ENCODE results near the gene NEGR1.

NEGR1 gene

GRCh38 chr1:72282271-72283021, at the start of gene NEGR1:
Gene NEGR1 (minus strand): TSS chr1:72282539.
- H3K4me1 Mint-ChIP-seq (ENCODE audit: low read depth), result peaks cover 9% of the 10 kb centered on the region
- no peak within 1 kb of the TSS for H3K27ac Mint-ChIP-seq
- H3K9me3 Mint-ChIP-seq, result no peaks in the 10 kb centered on the region
- H3K36me3 Mint-ChIP-seq (ENCODE audit: low read depth), result no peaks in the 10 kb centered on the region
- DNase-seq (ENCODE audit: low spot score), result peak; percentile 62
- peaks cover 31% of the 10 kb centered on the region for H3K27me3 Mint-ChIP-seq (ENCODE audit: low read depth)
- H3K4me3 Mint-ChIP-seq, result peak within 1 kb of the TSS; percentile 72

GRCh38 chr1:72326494-72326893, 44.2 kb upstream of the NEGR1 start:
- Mint-ChIP-seq H3K9me3 (no peaks in the 10 kb centered on the region), H3K27ac (no peak overlapping the region), H3K4me3 (no peak overlapping the region), H3K27me3 (ENCODE audit: low read depth) (no peaks in the 10 kb centered on the region), H3K4me1 (ENCODE audit: low read depth) (peaks cover 6% of the 10 kb centered on the region), H3K36me3 (ENCODE audit: low read depth) (no peaks in the 10 kb centered on the region)
- DNase-seq (ENCODE audit: low spot score), result no peak

- Mint-ChIP-seq H3K9me3 (no peaks in the 10 kb centered on the region), H3K4me1 (ENCODE audit: low read depth) (peaks cover 6% of the 10 kb centered on the region), H3K36me3 (ENCODE audit: low read depth) (no peaks in the 10 kb centered on the region), H3K27me3 (ENCODE audit: low read depth) (no peaks in the 10 kb centered on the region), H3K4me3 (no peak overlapping the region), H3K27ac (no peak overlapping the region)
- no peak for DNase-seq (ENCODE audit: low spot score)
Observed at GRCh38 chr1:72324451-72324850, 42.1 kb upstream of the NEGR1 start.

- Mint-ChIP-seq H3K27ac (no peak overlapping the region), H3K36me3 (ENCODE audit: low read depth) (no peaks in the 10 kb centered on the region), H3K4me1 (ENCODE audit: low read depth) (peaks cover 6% of the 10 kb centered on the region), H3K27me3 (ENCODE audit: low read depth) (no peaks in the 10 kb centered on the region), H3K9me3 (no peaks in the 10 kb centered on the region), H3K4me3 (no peak overlapping the region)
- DNase-seq (ENCODE audit: low spot score), result no peak
Observed at GRCh38 chr1:72322910-72323309, 40.6 kb upstream of the NEGR1 start.

GRCh38 chr1:72296501-72296900, 14.2 kb upstream of the NEGR1 start:
- Mint-ChIP-seq H3K27ac (no peak overlapping the region), H3K4me1 (ENCODE audit: low read depth) (no peaks in the 10 kb centered on the region), H3K36me3 (ENCODE audit: low read depth) (no peaks in the 10 kb centered on the region), H3K27me3 (ENCODE audit: low read depth) (no peaks in the 10 kb centered on the region), H3K9me3 (no peaks in the 10 kb centered on the region), H3K4me3 (no peak overlapping the region)
- no peak for DNase-seq (ENCODE audit: low spot score)

- no peak overlapping the region for H3K4me3 Mint-ChIP-seq
- H3K4me1 Mint-ChIP-seq (ENCODE audit: low read depth), result no peaks in the 10 kb centered on the region
- H3K9me3 Mint-ChIP-seq, result no peaks in the 10 kb centered on the region
- no peaks in the 10 kb centered on the region for H3K36me3 Mint-ChIP-seq (ENCODE audit: low read depth)
- H3K27me3 Mint-ChIP-seq (ENCODE audit: low read depth), result peaks cover 9% of the 10 kb centered on the region
- H3K27ac Mint-ChIP-seq, result no peak overlapping the region
- no peak for DNase-seq (ENCODE audit: low spot score)
Observed at GRCh38 chr1:72288886-72289285, 6.5 kb upstream of the NEGR1 start.

- Mint-ChIP-seq H3K36me3 (ENCODE audit: low read depth) (no peaks in the 10 kb centered on the region), H3K4me1 (ENCODE audit: low read depth) (peaks cover 9% of the 10 kb centered on the region), H3K27me3 (ENCODE audit: low read depth) (peaks cover 19% of the 10 kb centered on the region), H3K9me3 (no peaks in the 10 kb centered on the region), H3K27ac (no peak overlapping the region), H3K4me3 (no peak overlapping the region)
- DNase-seq (ENCODE audit: low spot score), result no peak
Observed at GRCh38 chr1:72286401-72286800, 4.1 kb upstream of the NEGR1 start.

- Mint-ChIP-seq H3K4me3 (no peak overlapping the region), H3K27me3 (ENCODE audit: low read depth) (peaks cover 30% of the 10 kb centered on the region), H3K9me3 (no peaks in the 10 kb centered on the region), H3K27ac (no peak overlapping the region), H3K36me3 (ENCODE audit: low read depth) (no peaks in the 10 kb centered on the region), H3K4me1 (ENCODE audit: low read depth) (peaks cover 9% of the 10 kb centered on the region)
- no peak for DNase-seq (ENCODE audit: low spot score)
Observed at GRCh38 chr1:72285074-72285425, 2.7 kb upstream of the NEGR1 start.

GRCh38 chr1:72284348-72285073, 2.2 kb upstream of the NEGR1 start:
- no peak overlapping the region for H3K27ac Mint-ChIP-seq
- H3K27me3 Mint-ChIP-seq (ENCODE audit: low read depth), result peaks cover 30% of the 10 kb centered on the region
- H3K36me3 Mint-ChIP-seq (ENCODE audit: low read depth), result no peaks in the 10 kb centered on the region
- peak; percentile 52 for DNase-seq (ENCODE audit: low spot score)
- peaks cover 9% of the 10 kb centered on the region for H3K4me1 Mint-ChIP-seq (ENCODE audit: low read depth)
- H3K4me3 Mint-ChIP-seq, result no peak overlapping the region
- H3K9me3 Mint-ChIP-seq, result no peaks in the 10 kb centered on the region

GRCh38 chr1:72284084-72284347, 1.7 kb upstream of the NEGR1 start:
- Mint-ChIP-seq H3K27me3 (ENCODE audit: low read depth) (peaks cover 30% of the 10 kb centered on the region), H3K36me3 (ENCODE audit: low read depth) (no peaks in the 10 kb centered on the region), H3K27ac (no peak overlapping the region), H3K9me3 (no peaks in the 10 kb centered on the region), H3K4me1 (ENCODE audit: low read depth) (peaks cover 9% of the 10 kb centered on the region), H3K4me3 (no peak overlapping the region)
- DNase-seq (ENCODE audit: low spot score), result no peak

GRCh38 chr1:72283307-72284083, 1.2 kb upstream of the NEGR1 start:
- DNase-seq (ENCODE audit: low spot score), result no peak
- Mint-ChIP-seq H3K4me1 (ENCODE audit: low read depth) (peaks cover 9% of the 10 kb centered on the region), H3K36me3 (ENCODE audit: low read depth) (no peaks in the 10 kb centered on the region), H3K27me3 (ENCODE audit: low read depth) (peaks cover 28% of the 10 kb centered on the region), H3K4me3 (no peak overlapping the region), H3K27ac (no peak overlapping the region), H3K9me3 (no peaks in the 10 kb centered on the region)

GRCh38 chr1:72283022-72283306, 625 bp upstream of the NEGR1 start:
- H3K4me1 Mint-ChIP-seq (ENCODE audit: low read depth), result peaks cover 9% of the 10 kb centered on the region
- H3K36me3 Mint-ChIP-seq (ENCODE audit: low read depth), result no peaks in the 10 kb centered on the region
- DNase-seq (ENCODE audit: low spot score), result no peak

GRCh38 chr1:72281637-72282270, 585 bp downstream of the NEGR1 start:
- H3K4me3 Mint-ChIP-seq, result peak overlapping the region; percentile 72

More at GRCh38 chr1:72283022-72283306, 625 bp upstream of the NEGR1 start:
- Mint-ChIP-seq H3K27ac (no peak overlapping the region), H3K4me3 (no peak overlapping the region), H3K27me3 (ENCODE audit: low read depth) (peaks cover 30% of the 10 kb centered on the region), H3K9me3 (no peaks in the 10 kb centered on the region)

GRCh38 chr1:72281144-72281543, 1.2 kb downstream of the NEGR1 start:
- H3K27ac Mint-ChIP-seq, result no peak overlapping the region

More at GRCh38 chr1:72281637-72282270, 585 bp downstream of the NEGR1 start:
- H3K27ac Mint-ChIP-seq, result no peak overlapping the region
- DNase-seq (ENCODE audit: low spot score), result peak; percentile 4
- H3K9me3 Mint-ChIP-seq, result no peaks in the 10 kb centered on the region
- H3K36me3 Mint-ChIP-seq (ENCODE audit: low read depth), result no peaks in the 10 kb centered on the region
- H3K4me1 Mint-ChIP-seq (ENCODE audit: low read depth), result peaks cover 9% of the 10 kb centered on the region
- H3K27me3 Mint-ChIP-seq (ENCODE audit: low read depth), result peaks cover 27% of the 10 kb centered on the region

More at GRCh38 chr1:72281144-72281543, 1.2 kb downstream of the NEGR1 start:
- peak overlapping the region; percentile 72 for H3K4me3 Mint-ChIP-seq
- H3K4me1 Mint-ChIP-seq (ENCODE audit: low read depth), result peaks cover 9% of the 10 kb centered on the region
- H3K36me3 Mint-ChIP-seq (ENCODE audit: low read depth), result no peaks in the 10 kb centered on the region
- peaks cover 24% of the 10 kb centered on the region for H3K27me3 Mint-ChIP-seq (ENCODE audit: low read depth)
- no peak for DNase-seq (ENCODE audit: low spot score)
- H3K9me3 Mint-ChIP-seq, result no peaks in the 10 kb centered on the region
